HEK293 (cell line): ENCODE data around the gene TTL.

ENCODE experiments used
- CTCF ChIA-PET: fragments of 350-600 bp; formaldehyde crosslinking; extraction: SDS; loops from one replicate; lab custom pipeline; 2021; ENCODE audit warnings: antibody characterized with exemption; lab: Yijun Ruan, JAX
- POLR2A ChIA-PET: fragments of 300-600 bp; formaldehyde crosslinking; extraction: SDS; loops from one replicate; lab custom pipeline; 2020; ENCODE audit warnings: antibody characterized with exemption, inconsistent platforms; lab: Yijun Ruan, JAX
- H3K27ac ChIP-seq: fragments of 200-500 bp; sonication (Bioruptor generic); 2 replicates; pipeline ENCODE4 v1.5.1; 2014; ENCODE audit warnings: low read depth, low read length, control low read depth, inconsistent platforms; ENCODE audit errors: extremely low read depth
- H3K36me3 ChIP-seq, 2 experiments: fragments of 200-500 bp in 1 of 2; sonication (Bioruptor generic) in 1 of 2; 1 replicate in 1 of 2; 2 replicates in 1 of 2; pipeline ENCODE4 v1.5.1; 2014 to 2017; ENCODE audit warnings: inconsistent platforms in 2 of 2, low read length in 2 of 2; ENCODE audit not compliant: control insufficient read depth in 2 of 2, insufficient read depth in 1 of 2
- H3K4me1 ChIP-seq: fragments of 200-500 bp; sonication (Bioruptor generic); 2 replicates; pipeline ENCODE4 v1.5.1; 2014; ENCODE audit warnings: mild to moderate bottlenecking, low read length, inconsistent platforms; ENCODE audit not compliant: control insufficient read depth, insufficient read depth
- H3K4me3 ChIP-seq: 2 replicates; pipeline ENCODE4 v1.5.1; 2011; ENCODE audit warnings: low read depth, mild to moderate bottlenecking, control low read depth, low read length, moderate library complexity
- H3K9me3 ChIP-seq: fragments of 200-500 bp; sonication (Bioruptor generic); 2 replicates; pipeline ENCODE4 v1.5.1; 2014; ENCODE audit warnings: low read depth, low read length, inconsistent platforms; ENCODE audit not compliant: control insufficient read depth, insufficient read depth
- KLF10 ChIP-seq: fragments of 450-650 bp; IDR thresholded peaks from 2 replicates; pipeline ENCODE4 v1.5.1; 2018; ENCODE audit warnings: missing biosample characterization, mild to moderate bottlenecking, missing genetic modification characterization
- MZF1 ChIP-seq: fragments of 450-650 bp; formaldehyde crosslinking; IDR thresholded peaks from 2 replicates; pipeline ENCODE4 v1.5.1; 2017; ENCODE audit warnings: missing biosample characterization, missing genetic modification characterization, borderline replicate concordance
- PRDM1 ChIP-seq: fragments of 450-650 bp; formaldehyde crosslinking; IDR thresholded peaks from 2 replicates; pipeline ENCODE4; 2016; ENCODE audit warnings: missing biosample characterization, missing genetic modification characterization
- PRDM6 ChIP-seq: fragments of 450-650 bp; formaldehyde crosslinking; IDR thresholded peaks from 2 replicates; pipeline ENCODE4 v1.5.1; 2017; ENCODE audit warnings: missing biosample characterization, missing genetic modification characterization
- RBAK ChIP-seq: fragments of 450-650 bp; formaldehyde crosslinking; IDR thresholded peaks from 2 replicates; pipeline ENCODE4 v1.5.1; 2016; ENCODE audit warnings: missing biosample characterization, missing genetic modification characterization
- SP7 ChIP-seq: fragments of 450-650 bp; formaldehyde crosslinking; IDR thresholded peaks from 2 replicates; pipeline ENCODE4 v1.5.1; 2016; ENCODE audit warnings: missing biosample characterization, missing genetic modification characterization
- TRIM28 ChIP-seq: IDR thresholded peaks from 2 replicates; pipeline ENCODE4 v1.6.1; 2011; ENCODE audit warnings: low read length, control low read depth, borderline replicate concordance
- ZBTB1 ChIP-seq: fragments of 450-650 bp; formaldehyde crosslinking; IDR thresholded peaks from 2 replicates; pipeline ENCODE4 v1.5.1; 2016; ENCODE audit warnings: missing biosample characterization, missing genetic modification characterization
- ZBTB7A ChIP-seq: fragments of 450-650 bp; formaldehyde crosslinking; IDR thresholded peaks from 2 replicates; pipeline ENCODE4 v1.5.1; 2016; ENCODE audit warnings: low read depth, missing biosample characterization, missing genetic modification characterization
- ZFP3 ChIP-seq: fragments of 450-650 bp; formaldehyde crosslinking; IDR thresholded peaks from 2 replicates; pipeline ENCODE4 v1.5.1; 2016; ENCODE audit warnings: low read depth, missing biosample characterization, missing genetic modification characterization
- ZNF10 ChIP-seq: fragments of 450-650 bp; formaldehyde crosslinking; IDR thresholded peaks from 2 replicates; pipeline ENCODE4 v1.5.1; 2017; ENCODE audit warnings: missing biosample characterization, missing genetic modification characterization
- ZNF121 ChIP-seq: fragments of 450-650 bp; formaldehyde crosslinking; IDR thresholded peaks from 2 replicates; pipeline ENCODE4 v1.5.1; 2016; ENCODE audit warnings: missing biosample characterization, missing genetic modification characterization
- ZNF2 ChIP-seq: fragments of 450-650 bp; formaldehyde crosslinking; IDR thresholded peaks from 2 replicates; pipeline ENCODE4 v1.5.1; 2016; ENCODE audit warnings: missing biosample characterization, missing genetic modification characterization
- ZNF23 ChIP-seq: fragments of 450-650 bp; formaldehyde crosslinking; IDR thresholded peaks from 2 replicates; pipeline ENCODE4 v1.5.1; 2016; ENCODE audit warnings: missing biosample characterization, missing genetic modification characterization, borderline replicate concordance
- ZNF24 ChIP-seq: fragments of 450-650 bp; formaldehyde crosslinking; IDR thresholded peaks from 2 replicates; pipeline ENCODE4 v1.5.1; 2016; ENCODE audit warnings: missing biosample characterization, missing genetic modification characterization
- ZNF274 ChIP-seq, 2 experiments: fragments of 200-500 bp in 1 of 2; fragments of 450-650 bp in 1 of 2; sonication (Bioruptor generic) in 1 of 2; formaldehyde crosslinking in 1 of 2; IDR thresholded peaks; 2 replicates each; pipeline versions ENCODE4 v1.5.1 to v1.6.1; 2014 to 2016; ENCODE audit warnings: borderline replicate concordance in 1 of 2, inconsistent platforms in 1 of 2, low read length in 1 of 2, missing biosample characterization in 1 of 2, missing genetic modification characterization in 1 of 2
- ZNF311 ChIP-seq: fragments of 450-650 bp; formaldehyde crosslinking; IDR thresholded peaks from 2 replicates; pipeline ENCODE4 v1.5.1; 2017; ENCODE audit warnings: missing biosample characterization, missing genetic modification characterization, borderline replicate concordance
- ZNF398 ChIP-seq: fragments of 450-650 bp; formaldehyde crosslinking; IDR thresholded peaks from 2 replicates; pipeline ENCODE4 v1.5.1; 2017; ENCODE audit warnings: missing biosample characterization, missing genetic modification characterization
- ZNF423 ChIP-seq: fragments of 450-650 bp; formaldehyde crosslinking; IDR thresholded peaks from 2 replicates; pipeline ENCODE4 v1.5.1; 2016; ENCODE audit warnings: missing biosample characterization, missing genetic modification characterization
- ZNF473 ChIP-seq: fragments of 450-650 bp; formaldehyde crosslinking; IDR thresholded peaks from 2 replicates; pipeline ENCODE4 v1.5.1; 2017; ENCODE audit warnings: missing biosample characterization, missing genetic modification characterization
- ZNF510 ChIP-seq: fragments of 450-650 bp; formaldehyde crosslinking; IDR thresholded peaks from 2 replicates; pipeline ENCODE4 v1.5.1; 2018; ENCODE audit warnings: mild to moderate bottlenecking, missing genetic modification characterization, missing biosample characterization; ENCODE audit not compliant: insufficient replicate concordance
- ZNF514 ChIP-seq: fragments of 450-650 bp; formaldehyde crosslinking; IDR thresholded peaks from 2 replicates; pipeline ENCODE4 v1.5.1; 2016; ENCODE audit warnings: missing biosample characterization, missing genetic modification characterization
- ZNF530 ChIP-seq: fragments of 450-650 bp; formaldehyde crosslinking; IDR thresholded peaks from 2 replicates; pipeline ENCODE4 v1.5.1; 2016; ENCODE audit warnings: low read depth, missing biosample characterization, missing genetic modification characterization
- ZNF558 ChIP-seq: fragments of 450-650 bp; formaldehyde crosslinking; IDR thresholded peaks from 2 replicates; pipeline ENCODE4 v1.5.1; 2016; ENCODE audit warnings: missing biosample characterization, missing genetic modification characterization
- ZNF560 ChIP-seq: fragments of 450-650 bp; formaldehyde crosslinking; IDR thresholded peaks from 2 replicates; pipeline ENCODE4 v1.5.1; 2017; ENCODE audit warnings: missing biosample characterization, missing genetic modification characterization, borderline replicate concordance
- ZNF571 ChIP-seq: fragments of 450-650 bp; formaldehyde crosslinking; IDR thresholded peaks from 2 replicates; pipeline ENCODE4 v1.5.0; 2017; ENCODE audit warnings: missing biosample characterization, missing genetic modification characterization
- ZNF596 ChIP-seq: fragments of 450-650 bp; IDR thresholded peaks from 2 replicates; pipeline ENCODE4 v1.5.0; 2018; ENCODE audit warnings: missing biosample characterization, mild to moderate bottlenecking, missing genetic modification characterization, moderate library complexity
- ZNF654 ChIP-seq: fragments of 450-650 bp; formaldehyde crosslinking; IDR thresholded peaks from 2 replicates; pipeline ENCODE4 v1.5.1; 2016; ENCODE audit warnings: low read depth, missing biosample characterization, missing genetic modification characterization
- ZNF660 ChIP-seq: fragments of 450-650 bp; IDR thresholded peaks from 2 replicates; pipeline ENCODE4 v1.5.1; 2018; ENCODE audit warnings: missing biosample characterization, mild to moderate bottlenecking, missing genetic modification characterization
- ZNF830 ChIP-seq: fragments of 450-650 bp; IDR thresholded peaks from 2 replicates; pipeline ENCODE4 v1.5.0; 2018; ENCODE audit warnings: missing biosample characterization, missing genetic modification characterization, low read depth, mild to moderate bottlenecking, moderate library complexity
- TF ChIP-seq, protein P1 (sequence below): fragments of 450-650 bp; formaldehyde crosslinking; IDR thresholded peaks from 2 replicates; pipeline ENCODE4 v1.5.1; 2016; ENCODE audit warnings: missing biosample characterization, missing genetic modification characterization
- TF ChIP-seq, protein P2 (sequence below): fragments of 450-650 bp; formaldehyde crosslinking; IDR thresholded peaks from 2 replicates; pipeline ENCODE4 v1.5.1; 2016; ENCODE audit warnings: missing biosample characterization, missing genetic modification characterization

The TTL gene

GRCh38 chr2:112547333-112547732 is 65.4 kb downstream of the TTL start:
- Histone ChIP-seq H3K4me1 (peaks cover 6% of the 10 kb centered on the region; the same call in 1 of the 2 replicates), H3K27ac (peak overlapping the region; percentile 60; the same call in 1 of the 2 replicates), H3K36me3 (peaks cover 52 to 62% of the 10 kb centered on the region in 2 experiments), H3K4me3 (no peak overlapping the region), H3K9me3 (no peaks in the 10 kb centered on the region)
- TF ChIP-seq ZNF398 (tag by site-specific recombination) (0 out of 2 replicates have a peak, but pooled peaks have one; percentile 16), ZNF660 (tag by site-specific recombination) (peak; percentile 31; the same call in 1 of the 2 replicates), ZNF560 (no peak), TRIM28 (no peak), ZNF514 (tag by site-specific recombination) (no peak), MZF1 (tag by site-specific recombination) (no peak), ZBTB1 (tag by site-specific recombination) (no peak), ZNF473 (tag by site-specific recombination) (no peak), ZNF571 (tag by site-specific recombination) (no peak), PRDM1 (no peak), SP7 (tag by site-specific recombination) (0 out of 2 replicates have a peak, but pooled peaks have one; percentile 18), ZNF596 (no peak), ZNF24 (tag by site-specific recombination) (no peak), PRDM6 (tag by site-specific recombination) (0 out of 2 replicates have a peak, but pooled peaks have one; percentile 32), ZNF274 (IDR thresholded peaks at IDR 0.05; ENCODE audit: low read length) (no peak), ZNF274 (tag by site-specific recombination; IDR thresholded peaks at IDR 0.05; ENCODE audit: borderline replicate concordance) (no peak), ZNF10 (tag by site-specific recombination) (no peak), ZFP3 (tag by site-specific recombination) (no peak)
- TF ChIP-seq, protein P1, sequence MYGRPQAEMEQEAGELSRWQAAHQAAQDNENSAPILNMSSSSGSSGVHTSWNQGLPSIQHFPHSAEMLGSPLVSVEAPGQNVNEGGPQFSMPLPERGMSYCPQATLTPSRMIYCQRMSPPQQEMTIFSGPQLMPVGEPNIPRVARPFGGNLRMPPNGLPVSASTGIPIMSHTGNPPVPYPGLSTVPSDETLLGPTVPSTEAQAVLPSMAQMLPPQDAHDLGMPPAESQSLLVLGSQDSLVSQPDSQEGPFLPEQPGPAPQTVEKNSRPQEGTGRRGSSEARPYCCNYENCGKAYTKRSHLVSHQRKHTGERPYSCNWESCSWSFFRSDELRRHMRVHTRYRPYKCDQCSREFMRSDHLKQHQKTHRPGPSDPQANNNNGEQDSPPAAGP (tag by site-specific recombination): no peak
- TF ChIP-seq, protein P2, sequence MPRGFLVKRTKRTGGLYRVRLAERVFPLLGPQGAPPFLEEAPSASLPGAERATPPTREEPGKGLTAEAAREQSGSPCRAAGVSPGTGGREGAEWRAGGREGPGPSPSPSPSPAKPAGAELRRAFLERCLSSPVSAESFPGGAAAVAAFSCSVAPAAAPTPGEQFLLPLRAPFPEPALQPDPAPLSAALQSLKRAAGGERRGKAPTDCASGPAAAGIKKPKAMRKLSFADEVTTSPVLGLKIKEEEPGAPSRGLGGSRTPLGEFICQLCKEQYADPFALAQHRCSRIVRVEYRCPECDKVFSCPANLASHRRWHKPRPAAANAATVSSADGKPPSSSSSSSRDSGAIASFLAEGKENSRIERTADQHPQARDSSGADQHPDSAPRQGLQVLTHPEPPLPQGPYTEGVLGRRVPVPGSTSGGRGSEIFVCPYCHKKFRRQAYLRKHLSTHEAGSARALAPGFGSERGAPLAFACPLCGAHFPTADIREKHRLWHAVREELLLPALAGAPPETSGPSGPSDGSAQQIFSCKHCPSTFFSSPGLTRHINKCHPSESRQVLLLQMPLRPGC (tag by site-specific recombination): no peak
- CTCF ChIA-PET: interaction anchor here (1.2 to 1.5 kb wide), 2 partner anchors 36 to 426 kb away, joined by 3 to 4 read pairs; no protein-coding TSS in a partner anchor
- POLR2A ChIA-PET: interaction anchor here (0.6 kb wide), 1 partner anchor 13 kb away, joined by 5 read pairs; no protein-coding TSS in a partner anchor

DNA sequence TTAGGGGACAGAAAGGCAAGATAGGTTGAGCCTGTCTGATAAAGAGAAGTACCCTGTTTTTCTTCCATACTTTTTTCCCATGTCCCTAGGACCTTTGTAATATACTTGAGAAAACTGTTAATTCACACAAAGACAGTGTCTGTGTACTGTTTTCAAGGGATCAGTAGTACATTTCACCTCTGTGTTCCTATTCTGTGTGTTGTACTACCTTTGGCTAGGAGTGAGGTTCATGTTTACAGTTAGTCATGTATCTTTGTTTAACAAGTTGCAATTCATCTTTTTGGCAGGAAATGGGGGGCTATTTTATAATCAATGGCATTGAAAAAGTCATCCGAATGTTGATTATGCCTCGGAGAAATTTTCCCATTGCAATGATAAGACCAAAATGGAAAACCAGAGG is 67.0 kb downstream of the TTL start:
- Histone ChIP-seq H3K4me1 (peaks cover 6% of the 10 kb centered on the region; the same call in 1 of the 2 replicates), H3K36me3 (peaks cover 69 to 78% of the 10 kb centered on the region in 2 experiments), H3K9me3 (no peaks in the 10 kb centered on the region), H3K27ac (no peak overlapping the region), H3K4me3 (no peak overlapping the region)
- ChIA-PET POLR2A (no interaction called here), CTCF (no interaction called here)
- TF ChIP-seq ZNF654 (tag by site-specific recombination): no peak
- no peak for TF ChIP-seq ZNF311 (tag by site-specific recombination)
- TF ChIP-seq ZNF23 (tag by site-specific recombination): no peak
- no peak for TF ChIP-seq ZNF2 (tag by site-specific recombination)
- no peak for TF ChIP-seq ZNF558 (tag by site-specific recombination)
- no peak for TF ChIP-seq ZBTB7A (tag by site-specific recombination)
- TF ChIP-seq KLF10 (tag by site-specific recombination): no peak
- TF ChIP-seq ZNF830: no peak
- no peak for TF ChIP-seq ZNF510 (tag by site-specific recombination)
- no peak for TF ChIP-seq RBAK (tag by site-specific recombination)
- no peak for TF ChIP-seq ZNF530 (tag by site-specific recombination)
- no peak for TF ChIP-seq ZNF121 (tag by site-specific recombination)
- TF ChIP-seq ZNF423 (tag by site-specific recombination): no peak
